CD4-positive, alpha-beta T cell treated with Interleukin-6 at 100 ng/mL for 8 hours (primary cell): ENCODE data around the gene PPP1R7.

Experiments
- DNase-seq: peaks from one replicate; pipeline ENCODE4 v3.0.0-alpha.2; 2020; ENCODE audit warnings: mixed read lengths, low spot score

The PPP1R7 gene

DNA sequence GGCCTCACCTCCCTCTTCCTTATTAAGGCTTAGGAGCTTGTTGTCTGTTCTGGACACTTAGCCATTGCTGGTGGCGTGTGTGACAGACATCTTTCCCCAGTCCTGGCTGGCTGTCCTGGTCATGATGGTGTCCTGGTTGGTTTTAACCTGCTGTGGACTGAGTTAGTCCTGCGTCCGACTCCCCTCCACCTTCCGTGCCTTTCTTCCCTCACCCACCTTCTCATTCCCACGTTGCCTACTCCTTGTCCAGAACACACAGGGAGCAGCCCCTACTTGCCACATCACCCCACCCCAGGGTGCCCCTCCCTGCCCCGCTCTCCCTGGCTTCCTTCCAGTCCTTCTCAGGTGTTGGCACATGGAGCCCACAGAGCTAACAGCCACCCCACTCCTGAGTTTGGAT lies 47.7 kb downstream of the PPP1R7 start:
- DNase-seq = no peak

DNA sequence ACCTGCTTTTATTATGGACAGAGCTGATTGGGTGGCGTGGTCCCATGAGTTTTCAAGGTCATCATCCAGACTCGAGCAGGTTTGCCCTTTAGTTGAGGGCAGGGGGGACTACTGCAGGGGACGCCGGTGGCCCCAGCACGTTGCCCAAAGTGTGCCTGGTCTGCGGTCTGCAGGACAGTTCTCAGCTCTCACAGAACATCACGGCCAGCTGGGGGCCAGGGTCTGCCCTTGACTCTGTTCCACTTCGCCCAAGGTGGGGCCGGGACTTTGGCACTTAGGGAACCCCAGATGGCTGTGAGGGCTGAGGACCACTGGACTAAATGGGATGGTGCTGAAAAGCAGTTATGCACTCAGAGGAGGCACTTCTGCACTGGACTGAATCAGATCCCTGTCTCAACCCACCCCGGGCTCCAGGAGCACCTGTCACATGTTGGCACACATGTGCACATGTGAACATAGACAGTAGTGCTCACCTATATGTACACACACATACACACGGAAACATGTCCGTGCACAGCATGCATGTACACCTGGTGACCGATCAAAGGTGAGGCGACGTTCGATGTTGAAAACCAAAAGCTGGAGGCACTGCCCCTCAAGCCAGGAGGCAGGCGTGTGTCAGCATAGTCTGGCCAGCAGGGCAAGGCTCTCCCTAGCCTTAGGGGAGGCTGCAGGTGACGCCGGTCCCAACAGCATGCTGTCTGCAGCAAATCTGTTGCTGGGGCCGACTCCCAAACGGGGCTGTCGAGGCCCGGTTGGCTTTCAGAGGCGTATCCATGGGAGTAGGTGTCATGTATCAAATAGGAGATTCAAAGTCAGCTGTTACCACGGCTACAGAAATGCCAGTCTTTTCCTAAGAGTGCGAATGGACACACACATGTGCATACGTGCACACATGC lies 48.4 kb downstream of the PPP1R7 start:
- no peak for DNase-seq

DNA sequence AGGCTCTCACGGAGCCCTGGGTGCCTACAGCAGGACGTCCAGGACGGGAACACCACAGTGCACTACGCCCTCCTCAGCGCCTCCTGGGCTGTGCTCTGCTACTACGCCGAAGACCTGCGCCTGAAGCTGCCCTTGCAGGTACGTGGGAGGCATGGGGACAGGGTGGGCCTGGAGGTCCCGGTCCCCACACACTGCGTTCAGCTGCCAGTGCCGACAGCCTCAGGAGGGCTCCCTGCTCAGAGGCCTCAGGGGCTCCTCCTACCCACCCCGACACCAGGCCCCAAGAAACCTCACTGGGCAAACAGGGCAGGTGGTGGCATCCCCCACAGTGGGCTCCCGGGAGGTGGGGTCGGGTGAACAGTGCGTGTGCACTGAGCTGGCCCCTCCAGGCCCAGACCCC lies 49.0 kb downstream of the PPP1R7 start:
- DNase-seq = no peak

DNA sequence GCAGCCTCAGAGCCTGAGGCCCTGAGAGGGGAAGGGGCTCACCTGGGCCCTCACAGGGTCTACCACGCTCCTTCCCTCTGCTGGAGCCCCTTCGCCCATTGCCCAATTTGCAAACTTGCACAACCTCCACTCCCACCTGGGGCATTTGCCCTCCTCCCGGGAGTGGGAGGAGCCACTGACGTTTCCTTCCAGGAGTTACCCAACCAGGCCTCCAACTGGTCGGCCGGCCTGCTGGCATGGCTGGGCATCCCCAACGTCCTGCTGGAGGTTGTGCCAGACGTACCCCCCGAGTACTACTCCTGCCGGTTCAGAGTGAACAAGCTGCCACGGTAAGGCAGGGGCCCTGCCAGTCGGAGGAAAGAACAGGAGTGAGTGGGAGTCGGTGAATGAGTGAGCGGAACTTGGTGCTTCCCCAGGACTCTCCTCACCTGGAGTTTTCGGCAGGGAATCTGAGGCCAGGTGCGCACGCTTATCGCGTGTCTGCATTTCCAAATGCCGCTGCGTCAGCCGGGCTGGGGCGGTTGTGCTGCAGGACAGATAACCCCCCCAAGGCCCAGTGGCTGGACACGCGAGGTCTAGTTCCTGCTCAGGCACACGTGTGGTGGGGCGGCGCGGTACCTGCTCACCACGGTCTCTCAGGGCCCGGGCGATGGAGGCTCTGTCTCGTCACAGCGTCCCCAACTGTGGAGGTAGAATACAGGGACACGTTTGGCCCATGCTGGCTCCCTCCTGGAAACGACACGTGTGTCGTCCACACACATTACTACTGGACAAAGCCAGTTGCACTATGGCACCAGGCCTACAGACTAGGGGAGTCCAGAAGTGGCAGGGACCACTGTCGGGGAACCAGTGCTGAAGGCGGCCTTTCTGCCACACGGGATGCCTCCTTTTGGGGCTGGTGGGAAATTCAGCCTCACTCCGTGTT lies 49.9 kb downstream of the PPP1R7 start:
- no peak for DNase-seq

DNA sequence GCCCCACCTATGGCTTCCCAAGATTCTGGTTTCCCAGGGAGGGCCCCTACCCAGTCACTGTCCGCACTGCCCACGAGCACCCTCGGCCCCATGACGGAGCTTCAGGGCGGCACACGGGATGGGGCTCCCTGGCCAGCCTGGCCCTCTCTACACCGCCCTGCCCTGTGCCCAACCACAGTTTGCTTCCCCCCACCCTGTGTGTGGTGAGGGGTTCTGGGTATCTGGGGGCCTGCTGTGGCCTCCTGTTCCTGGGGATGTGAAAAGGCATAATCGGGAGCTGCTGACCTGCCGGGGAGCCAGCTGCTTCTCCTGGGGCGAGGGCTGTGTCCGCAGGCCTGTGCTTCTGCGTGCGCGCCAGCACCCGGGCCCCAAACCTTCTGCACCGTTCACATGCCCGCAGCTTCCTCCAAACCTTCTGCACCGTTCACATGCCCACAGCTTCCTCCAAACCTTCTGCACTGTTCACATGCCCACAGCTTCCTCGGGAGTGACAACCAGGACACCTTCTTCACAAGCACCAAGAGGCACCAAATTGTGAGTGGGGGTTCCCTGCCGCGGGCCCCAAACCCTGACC lies 50.6 kb downstream of the PPP1R7 start:
- DNase-seq = no peak

DNA sequence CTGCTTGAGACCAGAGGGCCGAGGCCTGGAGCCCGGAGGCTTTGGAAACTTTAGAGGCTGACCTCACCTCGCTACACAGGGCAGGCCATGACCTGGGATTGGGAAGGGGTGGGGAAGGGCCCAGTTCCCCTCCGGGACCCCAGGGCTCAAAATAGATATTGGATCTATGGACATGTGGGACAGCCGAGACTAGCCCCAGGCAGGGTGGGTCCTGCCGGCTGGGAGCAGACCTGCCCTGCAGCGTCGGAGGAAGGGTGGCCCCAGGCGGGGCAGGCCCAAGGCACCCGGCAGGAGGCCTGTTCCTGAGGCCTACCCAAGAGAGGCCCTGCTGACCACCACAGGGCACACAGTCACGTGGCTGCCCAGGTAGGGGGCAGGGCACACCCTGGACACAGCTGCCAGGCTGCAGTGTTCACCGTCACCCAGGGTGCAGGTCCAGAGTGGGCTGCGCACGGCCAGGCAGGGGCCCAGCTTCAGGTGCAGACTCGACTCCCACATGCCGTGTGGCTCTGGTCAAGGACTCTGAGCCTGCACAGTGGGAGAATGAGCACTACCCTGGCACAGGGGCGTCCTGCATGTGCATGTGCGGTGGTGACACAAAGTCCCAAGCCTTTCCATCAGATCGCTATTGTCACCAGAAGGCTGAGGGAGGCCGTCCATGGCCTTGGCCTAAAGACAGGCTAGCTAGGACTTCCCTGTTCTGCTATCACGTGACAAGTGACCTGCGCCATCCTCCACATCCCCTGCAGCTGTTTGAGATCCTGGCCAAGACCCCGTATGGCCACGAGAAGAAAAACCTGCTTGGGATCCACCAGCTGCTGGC lies 51.4 kb downstream of the PPP1R7 start:
- DNase-seq = no peak

DNA sequence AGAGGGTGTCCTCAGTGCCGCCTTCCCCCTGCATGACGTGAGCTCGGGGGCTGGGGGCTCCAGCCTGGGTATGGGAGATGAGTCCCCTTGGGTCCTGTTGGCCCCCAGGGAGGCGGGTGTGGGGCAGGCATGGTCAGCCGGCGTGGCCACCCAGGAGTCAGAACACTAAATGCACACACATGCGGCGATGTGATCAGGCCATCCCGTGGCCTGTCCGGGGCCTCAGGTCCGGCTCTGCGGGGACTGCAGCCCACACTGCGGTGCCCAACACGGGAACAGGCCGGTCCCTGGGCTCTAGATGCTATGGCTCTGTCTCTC lies 52.0 kb downstream of the PPP1R7 start:
- DNase-seq = no peak

DNA sequence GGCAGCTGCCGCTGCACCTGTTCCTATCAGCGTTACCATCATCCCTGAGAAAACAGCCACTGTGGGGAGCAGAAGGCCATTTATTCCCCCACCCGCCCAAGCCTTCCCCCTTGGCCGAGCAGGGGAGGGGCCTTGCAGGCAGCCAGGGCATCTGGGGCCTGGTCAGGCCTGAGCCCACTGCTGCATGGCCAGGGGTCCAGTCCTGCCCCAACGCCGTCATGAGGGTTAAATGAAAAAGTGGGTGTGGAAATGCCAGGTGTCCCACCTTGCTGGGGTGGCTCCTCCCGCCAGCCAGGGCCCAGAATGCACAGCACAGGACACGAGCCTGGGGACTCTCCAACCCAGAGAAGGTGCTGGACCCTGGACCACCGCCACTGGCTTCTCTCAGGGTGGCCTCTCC lies 52.4 kb downstream of the PPP1R7 start:
- no peak for DNase-seq

DNA sequence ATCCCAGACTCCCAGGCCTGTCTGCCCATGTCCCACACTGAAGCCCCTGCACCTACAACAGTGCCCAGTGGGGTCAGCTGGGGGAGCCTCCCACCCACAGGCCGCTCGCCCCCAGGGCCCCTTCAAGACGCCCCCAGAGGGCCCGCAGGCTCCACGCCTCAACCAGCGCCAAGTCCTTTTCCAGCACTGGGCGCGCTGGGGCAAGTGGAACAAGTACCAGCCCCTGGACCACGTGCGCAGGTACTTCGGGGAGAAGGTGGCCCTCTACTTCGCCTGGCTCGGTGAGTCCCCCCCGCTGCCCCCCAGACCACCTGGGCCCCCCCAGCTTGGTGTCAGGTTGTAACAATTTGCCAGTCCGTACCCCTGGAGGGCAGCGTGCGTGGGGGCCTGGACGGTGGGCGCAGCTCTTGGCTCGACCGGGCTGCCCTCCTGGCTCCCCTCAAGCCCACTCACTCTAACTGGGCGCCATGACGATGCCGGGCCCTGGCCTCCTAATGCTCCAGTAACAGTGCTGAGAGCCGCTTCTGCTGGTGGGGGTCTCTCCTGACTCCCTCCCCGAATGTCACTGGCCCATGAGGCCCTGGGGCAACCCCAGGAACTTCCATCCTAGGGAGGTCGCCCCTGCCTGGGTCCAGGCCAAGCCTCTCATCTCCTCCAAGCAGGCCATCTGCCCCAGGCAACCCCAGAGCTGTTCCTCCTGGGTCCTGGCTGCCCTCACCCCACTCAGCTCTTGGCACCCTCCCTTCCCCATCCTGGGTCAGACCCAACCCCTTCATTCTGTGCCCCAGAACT lies 53.1 kb downstream of the PPP1R7 start:
- DNase-seq = no peak

DNA sequence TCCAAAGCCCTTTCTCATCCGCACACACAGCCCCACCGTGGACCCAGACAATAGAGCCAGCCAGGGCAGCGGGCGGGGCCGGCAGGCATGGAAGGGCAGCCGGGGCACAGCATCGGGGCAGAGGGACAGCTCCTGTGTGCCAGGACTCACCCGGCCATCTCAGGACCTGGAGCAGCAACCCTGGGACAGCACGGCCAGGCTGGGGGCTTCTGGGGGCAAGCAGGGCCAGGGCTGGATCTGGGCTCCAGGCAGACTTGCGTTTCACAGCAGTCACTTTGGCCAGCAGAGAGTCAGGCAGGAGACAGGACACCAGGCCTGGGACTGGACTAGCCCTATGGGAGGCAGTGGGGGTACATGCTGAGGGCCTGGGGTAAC lies 53.7 kb downstream of the PPP1R7 start:
- no peak for DNase-seq

DNA sequence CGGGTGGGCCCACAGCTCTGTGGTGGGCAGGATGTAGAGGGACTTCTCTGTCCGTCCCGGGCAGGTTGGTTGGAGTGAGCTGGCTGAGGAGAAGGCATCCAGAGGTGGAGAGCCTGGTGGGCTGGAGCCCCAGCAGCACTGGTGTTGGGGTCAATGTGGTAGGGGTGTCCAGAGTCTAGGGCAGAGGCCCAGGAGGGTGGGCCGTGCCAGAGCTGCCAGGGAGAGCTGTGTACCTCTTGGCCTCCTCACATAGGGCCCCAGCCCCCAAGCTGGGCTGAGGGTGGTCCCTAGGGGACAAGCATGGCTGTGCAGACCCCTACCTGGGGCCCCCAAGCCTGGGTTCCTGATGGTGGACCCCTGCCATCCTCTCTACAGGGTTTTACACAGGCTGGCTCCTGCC lies 54.2 kb downstream of the PPP1R7 start:
- no peak for DNase-seq

DNA sequence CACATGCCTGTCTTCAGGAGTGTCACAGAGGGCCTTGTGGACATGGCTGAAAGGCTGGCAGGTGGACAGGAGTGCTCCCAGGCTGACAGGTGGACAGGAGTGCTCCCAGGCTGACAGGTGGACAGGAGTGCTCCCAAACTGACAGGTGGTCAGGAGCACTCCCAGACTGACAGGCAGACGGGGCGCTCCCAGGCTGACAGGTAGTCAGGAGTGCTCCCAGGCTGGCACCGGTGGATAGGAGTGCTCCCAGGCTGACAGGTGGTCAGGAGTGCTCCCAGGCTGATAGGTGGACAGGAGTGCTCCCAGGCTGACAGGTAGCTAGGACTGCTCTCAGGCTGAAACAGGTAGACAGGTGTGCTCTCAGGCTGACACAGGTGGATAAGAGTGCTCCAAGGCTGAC lies 54.8 kb downstream of the PPP1R7 start:
- no peak for DNase-seq

DNA sequence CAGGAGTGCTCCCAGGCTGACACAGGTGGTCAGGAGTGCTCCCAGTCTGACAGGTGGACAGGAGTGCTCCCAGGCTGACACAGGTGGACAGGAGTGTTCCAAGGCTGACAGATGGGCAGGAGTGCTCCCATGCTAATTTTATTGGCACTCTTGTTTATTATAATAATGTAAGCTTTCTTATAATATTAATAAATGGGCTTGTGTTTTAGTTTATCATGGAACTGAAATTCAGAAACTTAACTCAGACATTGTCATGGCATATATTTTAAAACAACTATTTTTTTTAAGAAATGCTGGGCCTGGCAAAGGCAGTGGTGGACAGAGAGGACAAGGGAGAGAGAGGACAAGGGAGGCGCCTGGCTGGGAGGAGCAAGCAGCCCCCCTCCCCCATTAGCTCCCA lies 56.9 kb downstream of the PPP1R7 start:
- no peak for DNase-seq

DNA sequence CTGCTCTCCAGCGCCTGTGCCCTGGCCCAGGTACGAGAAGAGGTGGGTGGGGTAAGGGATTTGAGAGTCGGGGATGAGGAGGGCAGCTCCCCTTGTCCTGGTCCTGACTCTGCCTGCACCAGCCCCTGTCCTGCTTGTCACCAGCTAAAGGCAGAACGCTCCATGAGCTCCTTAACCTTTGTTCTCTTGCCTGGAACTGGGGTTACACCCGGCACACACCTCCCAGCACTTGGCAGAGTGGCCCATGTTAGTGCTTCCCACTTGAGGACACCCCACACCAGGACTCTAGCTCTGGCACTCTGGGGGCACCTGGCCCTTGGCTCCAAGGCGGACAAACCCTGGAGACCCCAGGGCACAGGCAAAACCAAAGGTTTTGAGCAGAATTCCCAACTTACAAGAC lies 57.4 kb downstream of the PPP1R7 start:
- no peak for DNase-seq

DNA sequence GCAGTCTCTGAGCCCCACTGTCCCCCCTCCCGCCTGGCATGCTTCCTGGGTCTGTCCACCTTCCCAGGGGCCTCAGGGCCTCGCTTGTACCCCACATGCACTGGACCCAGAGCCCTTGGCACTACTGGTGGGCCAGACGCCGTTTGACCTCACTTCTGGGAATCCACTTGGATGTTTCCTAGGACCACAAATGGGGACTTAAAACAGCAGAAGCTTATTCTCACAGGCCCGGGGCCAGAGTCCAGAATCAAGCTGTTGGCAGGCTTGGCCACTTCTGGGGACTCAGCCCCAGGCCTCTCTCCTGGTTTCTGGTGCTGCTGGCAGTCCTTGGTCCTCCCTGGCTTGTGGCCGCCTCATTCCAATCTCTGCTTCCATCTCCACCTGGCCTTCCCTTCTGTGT lies 57.8 kb downstream of the PPP1R7 start:
- no peak for DNase-seq

DNA sequence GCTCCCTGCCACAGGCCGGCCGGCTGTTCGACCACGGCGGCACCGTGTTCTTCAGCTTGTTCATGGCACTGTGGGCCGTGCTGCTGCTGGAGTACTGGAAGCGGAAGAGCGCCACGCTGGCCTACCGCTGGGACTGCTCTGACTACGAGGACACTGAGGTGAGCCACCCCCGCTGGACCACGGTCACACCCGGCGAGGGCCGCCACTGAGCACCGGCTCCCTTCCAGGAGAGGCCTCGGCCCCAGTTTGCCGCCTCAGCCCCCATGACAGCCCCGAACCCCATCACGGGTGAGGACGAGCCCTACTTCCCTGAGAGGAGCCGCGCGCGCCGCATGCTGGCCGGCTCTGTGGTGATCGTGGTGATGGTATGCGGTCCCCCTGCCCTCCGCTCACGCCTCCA lies 59.0 kb downstream of the PPP1R7 start:
- DNase-seq = no peak

DNA sequence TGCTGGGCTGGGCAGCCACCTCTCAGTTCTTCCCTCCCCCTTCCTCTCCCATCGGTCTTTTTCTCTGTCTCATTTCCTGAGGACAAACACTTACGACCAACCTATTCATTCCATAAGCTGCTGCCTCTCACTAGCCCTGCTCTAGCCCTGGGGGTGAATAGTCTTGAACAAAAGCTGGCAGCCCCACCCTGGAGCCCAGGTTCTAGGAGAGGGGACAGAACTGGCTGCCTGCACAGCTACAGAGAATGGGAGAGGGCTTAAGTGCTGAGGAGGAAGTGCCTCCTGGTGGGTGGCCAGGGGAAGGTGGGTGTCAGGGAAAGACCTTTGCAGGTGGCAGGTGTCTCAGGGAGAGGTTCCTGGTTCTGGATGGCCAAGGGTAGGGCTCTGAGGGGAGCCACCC lies 61.0 kb downstream of the PPP1R7 start:
- DNase-seq = no peak

DNA sequence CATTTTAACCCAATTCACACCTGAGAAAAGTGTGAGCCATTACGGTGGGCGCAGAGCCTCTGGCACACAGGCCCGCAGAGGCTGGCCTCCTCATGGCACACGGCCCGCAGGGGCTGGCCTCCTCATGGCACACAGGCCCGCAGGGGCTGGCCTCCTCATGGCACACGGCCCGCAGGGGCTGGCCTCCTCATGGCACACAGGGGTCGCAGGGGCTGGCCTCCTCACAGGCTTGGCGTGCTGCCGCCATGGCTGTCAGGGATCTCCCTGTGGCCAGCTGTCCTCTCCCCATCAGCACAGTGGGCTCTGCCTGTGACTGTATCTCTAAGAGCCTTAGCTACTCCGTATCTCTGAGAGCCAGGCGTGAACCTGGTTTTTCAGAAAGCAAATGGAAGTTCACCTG lies 62.8 kb downstream of the PPP1R7 start:
- DNase-seq = no peak

DNA sequence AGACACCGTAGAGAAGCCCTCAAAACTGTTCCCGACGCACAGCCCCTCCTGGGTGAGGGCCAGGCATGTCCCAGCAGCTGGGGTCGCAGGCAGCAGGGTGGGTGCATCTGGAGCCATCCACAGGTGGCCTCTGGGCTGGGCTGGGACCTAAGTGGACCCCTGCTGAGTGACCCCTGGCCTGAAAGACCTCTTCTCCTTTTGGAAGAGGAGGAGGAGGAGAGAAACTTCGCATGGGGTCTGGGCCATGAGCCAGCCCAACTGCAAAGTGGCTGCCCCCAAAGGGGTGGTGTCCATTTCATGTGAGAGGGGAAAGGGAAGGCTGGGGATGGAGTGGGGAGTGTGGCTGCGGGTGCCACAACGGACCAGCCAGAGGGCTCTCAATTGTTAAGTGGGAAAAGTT lies 63.3 kb downstream of the PPP1R7 start:
- DNase-seq = no peak

DNA sequence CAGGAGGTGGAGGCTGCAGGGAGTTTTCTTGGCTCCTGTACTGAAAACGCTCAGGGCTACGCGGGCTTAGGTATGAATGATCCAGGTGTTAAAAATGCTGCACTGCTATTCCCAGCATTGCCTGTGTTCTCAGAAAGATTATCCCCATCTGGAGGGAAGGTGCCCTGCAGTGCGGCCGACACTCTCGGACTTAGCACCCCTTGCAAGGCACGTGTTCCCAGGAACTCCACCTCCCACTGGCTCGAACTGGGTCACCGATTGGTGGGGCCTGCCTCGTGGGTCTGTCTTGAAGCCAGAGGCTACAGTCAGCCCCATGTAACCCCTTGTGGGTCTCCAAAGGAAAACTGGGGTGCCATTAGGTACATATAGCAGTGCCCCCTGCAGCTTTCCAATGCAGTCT lies 63.9 kb downstream of the PPP1R7 start:
- no peak for DNase-seq

DNA sequence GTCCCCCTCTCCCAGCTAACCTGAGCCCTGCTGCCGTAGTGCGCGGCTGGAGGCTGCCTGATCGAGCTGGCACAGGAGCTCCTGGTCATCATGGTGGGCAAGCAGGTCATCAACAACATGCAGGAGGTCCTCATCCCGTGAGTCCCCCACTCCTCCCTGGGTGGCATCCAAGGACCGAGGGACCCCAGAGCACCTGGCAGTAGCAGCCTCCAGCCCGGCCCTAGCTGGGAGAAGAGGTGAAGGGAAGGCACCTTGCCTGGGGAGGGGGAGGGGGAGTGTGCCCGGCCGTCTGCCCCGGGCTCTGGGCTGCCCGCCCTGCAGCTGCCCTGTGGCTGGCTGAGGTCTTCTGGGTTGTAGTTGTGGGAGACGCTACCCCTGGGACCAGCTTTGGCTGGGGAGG lies 64.5 kb downstream of the PPP1R7 start:
- DNase-seq = no peak
